ENCODE data around the gene CEP78. TPM values are rescaled to one million over a fixed set of nuclear protein-coding genes. Genes with fewer than 3 reads are reported as not detected.

The CEP78 gene
- polyA plus RNA-seq, 3 donors = 28.1 to 38.7 (median 37.3) TPM

Other genes starting within 250 kb of the CEP78 start
- gene GNAQ, start 204.3 kb upstream of the CEP78 start, polyA plus RNA-seq (ENCODE audit: insufficient read length in 3 of 3) = 10 to 100 TPM; 54.6 to 56.0 (median 55.0) TPM
- gene PSAT1, start 61.0 kb downstream of the CEP78 start, polyA plus RNA-seq (ENCODE audit: insufficient read length in 3 of 3) = 10 to 100 TPM; 71.1 to 73.4 (median 72.4) TPM